Endothelial cell of umbilical vein (primary cell): Measurements from ENCODE around the gene PFN2. TPM values are rescaled to one million over a fixed set of nuclear protein-coding genes. Genes with fewer than 3 reads are reported as not detected.

Experiments used
- BruUV-seq: library from RNA; stranded (reverse); fragments of 400-500 nt; replicated peaks from 2 replicates; lab custom pipeline; 2021; lab: Mats Ljungman, UMichigan
- CTCF ChIA-PET: fragments of 300-600, 350-600 bp; sonication (Branson Sonifier 250); formaldehyde crosslinking; loops from one replicate; lab custom pipeline; 2021; ENCODE audit warnings: antibody characterized with exemption, inconsistent platforms; lab: Charles Lee
- POLR2A ChIA-PET: fragments of 300-600, 350-600 bp; sonication (Branson Sonifier 250); formaldehyde crosslinking; loops from one replicate; lab custom pipeline; 2021; ENCODE audit warnings: antibody characterized with exemption, inconsistent platforms; lab: Charles Lee
- DNase-seq: peaks from one replicate; pipeline ENCODE4 v3.0.0-alpha.2; 2011; ENCODE audit warnings: low read depth, low spot score
- FAIRE-seq: peaks from 2 replicates; lab custom pipeline; 2011; peaks lifted over from hg19 to GRCh38; lab: Jason Lieb, UNC
- H2AFZ ChIP-seq: 2 replicates; pipeline ENCODE4 v1.6.0; 2012; ENCODE audit warnings: low read depth, low read length, control low read depth, inconsistent platforms
- H3K27ac ChIP-seq: 2 replicates; pipeline ENCODE4 v1.5.1; 2011; ENCODE audit warnings: low read depth, mild to moderate bottlenecking, control low read depth, low read length, moderate library complexity; ENCODE audit not compliant: insufficient read depth
- H3K27me3 ChIP-seq, 2 experiments: 2 replicates each; pipeline versions ENCODE4 v1.6.0 to v1.6.1; 2011; ENCODE audit warnings: low read length in 2 of 2, mixed read lengths in 1 of 2; ENCODE audit not compliant: control insufficient read depth in 2 of 2, insufficient read depth in 2 of 2
- H3K36me3 ChIP-seq, 2 experiments: 2 replicates in 1 of 2; 3 replicates in 1 of 2; pipeline ENCODE4 v1.5.1; 2011; ENCODE audit warnings: low read length in 2 of 2, mild to moderate bottlenecking in 1 of 2, moderate library complexity in 1 of 2; ENCODE audit not compliant: control insufficient read depth in 2 of 2, insufficient read depth in 2 of 2; ENCODE audit errors: extremely low read depth in 1 of 2
- H3K4me1 ChIP-seq: 3 replicates; pipeline ENCODE4 v1.5.1; 2011; ENCODE audit warnings: mild to moderate bottlenecking, low read length; ENCODE audit not compliant: control insufficient read depth, insufficient read depth; ENCODE audit errors: extremely low read depth
- H3K4me2 ChIP-seq: 2 replicates; pipeline ENCODE4 v1.6.1; 2011; ENCODE audit warnings: low read length, control low read depth, mixed read lengths; ENCODE audit not compliant: insufficient read depth
- H3K4me3 ChIP-seq, 3 experiments: fragments of 200-600 bp in 1 of 3; sonication (generic), shearing (Covaris generic) in 1 of 3; replicated peaks in 1 of 3; 2 replicates each; pipeline ENCODE4 v1.5.1; 2011 to 2016; ENCODE audit warnings: control low read depth in 3 of 3, low read length in 3 of 3, mild to moderate bottlenecking in 2 of 3, inconsistent platforms in 1 of 3, low read depth in 1 of 3, moderate library complexity in 1 of 3; ENCODE audit not compliant: insufficient read depth in 1 of 3
- H3K79me2 ChIP-seq: 2 replicates; pipeline ENCODE4 v1.6.0; 2012; ENCODE audit warnings: low read length, inconsistent platforms; ENCODE audit not compliant: control insufficient read depth, insufficient read depth
- H3K9ac ChIP-seq: replicated peaks from 2 replicates; pipeline ENCODE3; 2011; ENCODE audit warnings: low read length, control low read depth; ENCODE audit not compliant: insufficient read depth; ENCODE audit errors: extremely low read depth
- H3K9me1 ChIP-seq: replicated peaks from 3 replicates; pipeline ENCODE4 v1.6.0; 2011; ENCODE audit warnings: mild to moderate bottlenecking, low read length; ENCODE audit not compliant: control insufficient read depth, insufficient read depth; ENCODE audit errors: extremely low read depth
- H3K9me3 ChIP-seq: replicated peaks from 2 replicates; pipeline ENCODE4 v1.5.1; 2012; ENCODE audit warnings: low read length, inconsistent platforms; ENCODE audit not compliant: control insufficient read depth, insufficient read depth
- H4K20me1 ChIP-seq: replicated peaks from 2 replicates; pipeline ENCODE3; 2011; ENCODE audit warnings: mild to moderate bottlenecking, low read length; ENCODE audit not compliant: control insufficient read depth, insufficient read depth; ENCODE audit errors: extremely low read depth
- EZH2 ChIP-seq: IDR thresholded peaks from 2 replicates; pipeline ENCODE4 v1.6.1; 2012; ENCODE audit warnings: borderline replicate concordance, low read depth, mild to moderate bottlenecking, moderate library complexity, low read length, inconsistent platforms; ENCODE audit not compliant: severe bottlenecking
- FOS ChIP-seq: IDR thresholded peaks from 2 replicates; pipeline ENCODE4 v1.6.1; 2011; ENCODE audit warnings: mild to moderate bottlenecking, low read length, moderate library complexity, borderline replicate concordance; ENCODE audit not compliant: insufficient read depth
- GATA2 ChIP-seq: IDR thresholded peaks from 2 replicates; pipeline ENCODE4 v1.7.0; 2011; ENCODE audit warnings: low read depth, mild to moderate bottlenecking, moderate library complexity, mixed read lengths, low read length; ENCODE audit not compliant: insufficient read length, insufficient read depth
- JUN ChIP-seq: IDR thresholded peaks from 2 replicates; pipeline ENCODE4 v1.6.1; 2011; ENCODE audit warnings: borderline replicate concordance, low read depth; ENCODE audit not compliant: insufficient read length, insufficient read depth
- MYC ChIP-seq: IDR thresholded peaks from one replicate; pipeline ENCODE4 v1.6.1; 2011; ENCODE audit warnings: mild to moderate bottlenecking, low read depth, low read length
- POLR2A ChIP-seq: IDR thresholded peaks from 2 replicates; pipeline ENCODE4 v1.6.1; 2012; ENCODE audit warnings: low read depth, mild to moderate bottlenecking, control low read depth, low read length
- POLR2AphosphoS5 ChIP-seq: IDR thresholded peaks from 2 replicates; pipeline ENCODE4 v1.6.1; 2012; ENCODE audit warnings: low read depth, mild to moderate bottlenecking, control low read depth, low read length, moderate library complexity; ENCODE audit not compliant: insufficient read depth
- dilution Hi-C: fragments of 300-500 bp; cut with MboI; formaldehyde crosslinking; loops from one replicate; pipeline ENCODE4 v1.15.0; 2019; ENCODE audit warnings: low sequenced_read_pairs; ENCODE audit not compliant: extremely low pct_ligation_motif_present
- intact Hi-C: fragments of 100-400 bp; cut with micrococcal nuclease; formaldehyde crosslinking; loops from one replicate; pipeline ENCODE4 v1.10.0; 2022
- polyA plus RNA-seq, 4 experiments: library from polyadenylated mRNA; depleted of rRNA in 3 of 4; stranded (reverse) in 3 of 4; unstranded in 1 of 4; fragments of >200 nt; gene quantifications; 2 replicates each; pipeline versions ENCODE4 v1.2.1 to v1.2.3, GENCODE V29; 2011 to 2012; ENCODE audit warnings: missing spikeins in 1 of 4
- total RNA-seq: library from RNA; stranded (reverse); gene quantifications from 2 replicates; pipeline ENCODE4 v1.2.3, GENCODE V29; 2021
- TF ChIP-seq, protein P1 (sequence below): IDR thresholded peaks from 2 replicates; pipeline ENCODE4 v1.6.1; 2011; ENCODE audit not compliant: insufficient read depth, insufficient read length
- TF ChIP-seq, protein P2 (sequence below), 2 donors: IDR thresholded peaks; 1 replicate in 1 of 2; 2 replicates in 1 of 2; pipeline ENCODE4 v1.5.1; 2011; ENCODE audit warnings: low read length in 2 of 2, mild to moderate bottlenecking in 2 of 2, moderate library complexity in 2 of 2, control low read depth in 1 of 2, inconsistent platforms in 1 of 2, low read depth in 1 of 2; ENCODE audit not compliant: insufficient read depth in 1 of 2; ENCODE audit errors: extremely low read depth in 1 of 2

The PFN2 gene
- total and polyA plus RNA-seq, 2 donors (not counting 3 experiments of a cell fraction or from before 2014, with no cell fraction given), result 97.1 to 165 TPM

DNA sequence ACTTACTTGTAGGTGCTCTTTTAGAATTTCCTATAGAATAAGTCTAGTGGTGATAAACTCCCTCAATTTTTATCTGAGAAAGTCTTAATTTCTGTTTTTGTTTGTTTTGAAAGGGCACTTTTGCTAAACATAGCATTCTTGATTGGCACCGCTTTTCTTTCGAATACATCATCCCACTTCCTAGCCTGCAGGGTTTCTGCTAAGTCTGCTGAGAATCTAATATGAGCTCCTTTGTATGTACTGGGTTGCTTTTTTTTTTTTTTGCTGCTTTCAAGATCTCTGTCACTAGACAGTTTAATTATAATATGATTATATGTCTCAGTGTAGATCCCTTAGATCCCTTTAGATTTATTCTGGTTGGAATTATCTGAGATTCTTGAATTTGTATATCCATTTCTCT lies 21.5 kb downstream of the PFN2 start:
- intact Hi-C loops, result no loop called here
- TF ChIP-seq, protein P1, sequence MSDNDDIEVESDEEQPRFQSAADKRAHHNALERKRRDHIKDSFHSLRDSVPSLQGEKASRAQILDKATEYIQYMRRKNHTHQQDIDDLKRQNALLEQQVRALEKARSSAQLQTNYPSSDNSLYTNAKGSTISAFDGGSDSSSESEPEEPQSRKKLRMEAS, result no peak
- TF ChIP-seq POLR2A (no peak), FOS (no peak), JUN (no peak), MYC (no peak), POLR2AphosphoS5 (no peak), EZH2 (no peak), GATA2 (no peak)
- TF ChIP-seq, protein P2, sequence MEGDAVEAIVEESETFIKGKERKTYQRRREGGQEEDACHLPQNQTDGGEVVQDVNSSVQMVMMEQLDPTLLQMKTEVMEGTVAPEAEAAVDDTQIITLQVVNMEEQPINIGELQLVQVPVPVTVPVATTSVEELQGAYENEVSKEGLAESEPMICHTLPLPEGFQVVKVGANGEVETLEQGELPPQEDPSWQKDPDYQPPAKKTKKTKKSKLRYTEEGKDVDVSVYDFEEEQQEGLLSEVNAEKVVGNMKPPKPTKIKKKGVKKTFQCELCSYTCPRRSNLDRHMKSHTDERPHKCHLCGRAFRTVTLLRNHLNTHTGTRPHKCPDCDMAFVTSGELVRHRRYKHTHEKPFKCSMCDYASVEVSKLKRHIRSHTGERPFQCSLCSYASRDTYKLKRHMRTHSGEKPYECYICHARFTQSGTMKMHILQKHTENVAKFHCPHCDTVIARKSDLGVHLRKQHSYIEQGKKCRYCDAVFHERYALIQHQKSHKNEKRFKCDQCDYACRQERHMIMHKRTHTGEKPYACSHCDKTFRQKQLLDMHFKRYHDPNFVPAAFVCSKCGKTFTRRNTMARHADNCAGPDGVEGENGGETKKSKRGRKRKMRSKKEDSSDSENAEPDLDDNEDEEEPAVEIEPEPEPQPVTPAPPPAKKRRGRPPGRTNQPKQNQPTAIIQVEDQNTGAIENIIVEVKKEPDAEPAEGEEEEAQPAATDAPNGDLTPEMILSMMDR (IDR thresholded peaks at IDR 0.05; ENCODE audit: extremely low read depth in 1 of 2, insufficient read depth in 1 of 2, low read depth in 1 of 2, low read length in 2 of 2), result no peak
- FAIRE-seq, result no peak

More for the DNA sequence above, 21.5 kb downstream of the PFN2 start:
- Histone ChIP-seq H3K27me3 (no peaks in the 10 kb centered on the region), H3K4me1 (no peaks in the 10 kb centered on the region), H3K9me1 (no peaks in the 10 kb centered on the region), H3K36me3 (no peaks in the 10 kb centered on the region), H3K9ac (no peak overlapping the region), H3K79me2 (no peaks in the 10 kb centered on the region), H4K20me1 (no peaks in the 10 kb centered on the region), H3K9me3 (no peaks in the 10 kb centered on the region), H3K27ac (no peak overlapping the region), H3K4me3 (no peak overlapping the region), H2AFZ (no peak overlapping the region), H3K4me2 (no peak overlapping the region)
- ChIA-PET POLR2A (no interaction called here), CTCF (interaction anchor here (1.8 to 3.3 kb wide), 2 partner anchors 13 to 18 kb away, joined by 6 to 10 read pairs; no protein-coding TSS in a partner anchor)
- dilution Hi-C loops, result no loop called here
- DNase-seq, result no peak
- no TSS peak for BruUV-seq
